Measurements from ENCODE around the gene TNIK.

GRCh38 chr3:171460725-171461524 lies 720 bp upstream of the TNIK start:
- TF ChIP-seq POLR2AphosphoS5 (IDR thresholded peaks at IDR 0.05) (no peak), CTCF (IDR thresholded peaks at IDR 0.05 in 8 of 11, conservative IDR thresholded peaks at IDR 0.05 in 3 of 11) (peak in 4 of 11 experiments; percentile 3 to 49 (median 26)), POLR2A (IDR thresholded peaks at IDR 0.05) (no peak)
